Rectal smooth muscle tissue (tissue), 1 donor: Measurements from ENCODE around the gene CLEC3A.
"Not testable (repeated sequence)": the region's sequence is repeated elsewhere in the genome, so short reads cannot be mapped to it uniquely, and the experiment has no call there.

Experiments
- H3K27ac ChIP-seq: one replicate; pipeline ENCODE4 v1.7.0; 2013; ENCODE audit warnings: low read depth, low read length, inconsistent platforms
- H3K27me3 ChIP-seq: one replicate; pipeline ENCODE4 v1.7.0; 2013; ENCODE audit warnings: low read length; ENCODE audit not compliant: control insufficient read depth, insufficient read depth
- H3K36me3 ChIP-seq: one replicate; pipeline ENCODE4 v1.7.0; 2013; ENCODE audit warnings: low read length; ENCODE audit not compliant: control insufficient read depth, insufficient read depth
- H3K4me1 ChIP-seq: one replicate; pipeline ENCODE4 v1.7.0; 2013; ENCODE audit warnings: low read length; ENCODE audit not compliant: control insufficient read depth, insufficient read depth
- H3K4me3 ChIP-seq: one replicate; pipeline ENCODE4 v1.7.0; 2013; ENCODE audit warnings: low read length
- H3K9ac ChIP-seq: one replicate; pipeline ENCODE4 v1.7.0; 2013; ENCODE audit warnings: low read length

CLEC3A gene

GRCh38 chr16:78045865-78046581 is 23.7 kb downstream of the CLEC3A start:
- no peaks in the 10 kb centered on the region for H3K27me3 ChIP-seq
- no peaks in the 10 kb centered on the region for H3K36me3 ChIP-seq
- H3K4me3 ChIP-seq, result no peak overlapping the region
- H3K4me1 ChIP-seq, result no peaks in the 10 kb centered on the region
- H3K27ac ChIP-seq, result no peak overlapping the region
- no peak overlapping the region for H3K9ac ChIP-seq

GRCh38 chr16:78048319-78048718 is 26.0 kb downstream of the CLEC3A start:
- Histone ChIP-seq H3K36me3 (no peaks in the 10 kb centered on the region), H3K27me3 (no peaks in the 10 kb centered on the region), H3K4me3 (no peak overlapping the region), H3K4me1 (no peaks in the 10 kb centered on the region), H3K27ac (no peak overlapping the region), H3K9ac (no peak overlapping the region)

GRCh38 chr16:78050734-78051400 is 28.5 kb downstream of the CLEC3A start:
- H3K9ac ChIP-seq, result no peak overlapping the region
- H3K4me3 ChIP-seq, result no peak overlapping the region
- no peaks in the 10 kb centered on the region for H3K36me3 ChIP-seq
- H3K4me1 ChIP-seq, result no peaks in the 10 kb centered on the region
- H3K27me3 ChIP-seq, result no peaks in the 10 kb centered on the region
- H3K27ac ChIP-seq, result no peak overlapping the region

DNA sequence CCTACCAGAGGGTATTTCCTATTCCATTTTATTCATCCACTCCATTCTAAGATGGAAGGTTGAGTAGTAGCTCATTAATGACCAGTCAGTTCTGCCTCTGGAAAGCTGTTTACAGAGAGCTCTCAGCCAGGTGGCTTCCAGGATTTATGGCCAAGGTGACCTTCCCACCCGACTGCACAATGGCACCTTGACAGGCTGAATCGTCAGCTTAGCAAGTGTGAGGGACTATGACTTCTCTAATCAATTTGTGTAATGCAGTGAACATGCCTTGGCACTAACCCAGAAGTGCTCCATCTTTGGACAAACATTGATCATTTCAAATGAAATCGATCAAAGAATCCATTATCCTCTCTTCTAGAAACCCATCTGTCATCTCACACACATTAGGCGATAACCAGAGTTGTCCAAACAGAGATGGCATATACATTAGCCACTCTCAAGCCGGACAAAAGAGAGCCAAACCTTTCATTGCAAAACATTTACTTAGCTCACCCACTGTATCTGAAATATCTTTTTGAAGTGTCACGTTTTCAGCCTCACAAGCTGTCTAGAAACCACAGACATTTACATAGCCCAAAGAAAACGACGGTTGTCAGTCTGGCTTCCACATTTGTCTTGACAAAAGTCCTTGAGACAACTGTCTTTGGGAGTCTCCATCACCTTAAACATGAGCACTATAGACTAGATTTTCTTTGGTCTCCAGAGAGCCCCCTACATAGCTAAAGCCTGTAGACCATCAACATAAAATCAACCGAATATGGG is 35.6 kb downstream of the CLEC3A start:
- no peaks in the 10 kb centered on the region for H3K36me3 ChIP-seq
- H3K27ac ChIP-seq, result no peak overlapping the region
- no peak overlapping the region for H3K4me3 ChIP-seq

DNA sequence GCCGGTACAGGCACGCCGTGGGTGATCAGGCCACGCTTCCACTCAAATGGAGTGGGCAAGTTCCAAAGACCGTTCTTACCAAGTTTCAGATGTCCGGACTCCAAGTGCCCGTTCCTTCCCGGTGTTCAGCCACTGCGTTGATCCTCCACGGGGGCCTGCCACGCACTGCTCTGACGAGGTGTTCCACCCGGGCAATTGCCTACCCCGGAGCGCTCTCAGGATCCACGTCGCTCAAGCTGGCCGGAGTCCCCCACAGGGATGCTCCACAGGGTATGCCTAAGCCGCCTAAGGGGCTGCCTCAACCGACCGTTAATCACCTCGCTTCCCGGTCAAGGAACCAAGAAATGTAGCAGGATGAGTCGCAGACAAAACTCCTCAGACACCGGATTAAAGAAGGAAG is 37.5 kb downstream of the CLEC3A start:
- not testable (repeated sequence) for H3K36me3 ChIP-seq, H3K4me3 ChIP-seq, H3K4me1 ChIP-seq, H3K9ac ChIP-seq, H3K27ac ChIP-seq, H3K27me3 ChIP-seq

More for the DNA sequence above, 35.6 kb downstream of the CLEC3A start:
- Histone ChIP-seq H3K9ac (no peak overlapping the region), H3K4me1 (no peaks in the 10 kb centered on the region), H3K27me3 (no peaks in the 10 kb centered on the region)

GRCh38 chr16:78060295-78060694 is 37.9 kb downstream of the CLEC3A start:
- Histone ChIP-seq H3K36me3 (no peaks in the 10 kb centered on the region), H3K9ac (no peak overlapping the region), H3K4me3 (no peak overlapping the region), H3K27me3 (no peaks in the 10 kb centered on the region), H3K27ac (no peak overlapping the region), H3K4me1 (no peaks in the 10 kb centered on the region)

DNA sequence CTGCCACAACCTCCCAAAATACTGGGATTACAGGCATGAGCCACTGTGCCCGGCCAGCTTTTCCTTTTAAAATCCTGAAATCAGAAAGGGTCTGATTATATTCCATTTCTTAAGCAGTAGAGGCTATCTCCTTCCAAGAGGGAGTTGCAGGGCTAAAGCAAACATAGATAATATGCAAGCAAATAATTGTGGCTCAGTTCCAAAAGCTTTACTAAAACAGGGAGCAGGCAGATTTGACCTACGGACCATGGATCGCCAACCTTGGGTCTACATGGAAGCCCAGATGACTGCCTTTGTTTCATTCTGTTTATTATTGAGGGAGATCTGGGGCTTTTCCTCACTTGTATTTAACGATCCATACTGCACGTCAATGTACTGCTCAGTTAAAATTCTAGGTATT is 38.5 kb downstream of the CLEC3A start:
- H3K27ac ChIP-seq, result no peak overlapping the region
- H3K27me3 ChIP-seq, result no peaks in the 10 kb centered on the region
- H3K4me1 ChIP-seq, result no peaks in the 10 kb centered on the region
- H3K4me3 ChIP-seq, result no peak overlapping the region
- no peak overlapping the region for H3K9ac ChIP-seq
- H3K36me3 ChIP-seq, result no peaks in the 10 kb centered on the region

DNA sequence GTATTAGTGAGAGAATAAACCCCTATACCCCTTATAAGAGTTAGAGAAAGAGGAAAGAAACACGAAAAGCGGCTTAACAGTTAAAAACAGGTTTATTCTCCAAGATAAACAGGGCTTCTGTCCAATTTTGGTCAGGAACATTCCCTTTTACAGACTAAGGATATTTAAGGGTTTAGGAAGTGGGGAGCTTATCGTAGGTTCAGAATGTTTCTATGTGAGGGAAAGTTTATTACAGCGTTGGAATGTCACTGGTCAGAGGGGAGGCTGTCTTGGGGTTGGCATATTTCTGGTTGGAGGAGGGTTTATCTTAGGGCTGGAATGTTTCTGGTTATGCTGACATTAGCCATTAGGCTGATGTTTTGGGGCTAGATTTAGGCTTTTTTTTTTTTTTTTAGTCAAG is 43.0 kb downstream of the CLEC3A start:
- Histone ChIP-seq H3K9ac (no peak overlapping the region), H3K27me3 (no peaks in the 10 kb centered on the region), H3K4me3 (no peak overlapping the region), H3K4me1 (no peaks in the 10 kb centered on the region), H3K27ac (no peak overlapping the region), H3K36me3 (no peaks in the 10 kb centered on the region)

GRCh38 chr16:78069913-78070312 is 47.6 kb downstream of the CLEC3A start:
- Histone ChIP-seq H3K4me1 (no peaks in the 10 kb centered on the region), H3K9ac (no peak overlapping the region), H3K36me3 (no peaks in the 10 kb centered on the region), H3K4me3 (no peak overlapping the region), H3K27ac (no peak overlapping the region), H3K27me3 (no peaks in the 10 kb centered on the region)

DNA sequence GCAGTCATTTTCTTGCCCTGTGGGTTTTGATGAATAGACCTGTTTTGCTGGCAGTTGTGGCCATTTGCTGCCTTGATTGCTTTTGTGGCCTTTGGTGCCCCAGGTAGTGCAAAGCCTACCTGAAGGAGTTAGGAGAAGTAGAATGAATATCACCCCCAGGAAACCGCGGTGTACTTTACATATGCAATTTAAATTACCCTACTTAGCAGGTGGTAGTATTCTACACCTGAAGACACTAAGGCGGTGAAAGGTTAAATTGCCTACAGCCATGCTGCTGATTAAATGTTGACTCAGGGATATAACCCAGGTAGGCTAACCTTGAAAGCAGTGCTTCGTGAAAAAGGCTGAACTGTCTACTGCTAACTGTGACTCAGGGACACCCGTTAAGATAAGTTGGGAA is 49.9 kb downstream of the CLEC3A start:
- no peaks in the 10 kb centered on the region for H3K36me3 ChIP-seq
- no peak overlapping the region for H3K27ac ChIP-seq
- H3K4me1 ChIP-seq, result no peaks in the 10 kb centered on the region
- no peak overlapping the region for H3K9ac ChIP-seq
- no peak overlapping the region for H3K4me3 ChIP-seq
- H3K27me3 ChIP-seq, result no peaks in the 10 kb centered on the region

- H3K27ac ChIP-seq, result no peak overlapping the region
- H3K36me3 ChIP-seq, result no peaks in the 10 kb centered on the region
- no peak overlapping the region for H3K4me3 ChIP-seq
- no peaks in the 10 kb centered on the region for H3K4me1 ChIP-seq
- H3K27me3 ChIP-seq, result no peaks in the 10 kb centered on the region
- H3K9ac ChIP-seq, result no peak overlapping the region
These were observed 53.5 kb downstream of the CLEC3A start for GRCh38 chr16:78075800-78076199.

DNA sequence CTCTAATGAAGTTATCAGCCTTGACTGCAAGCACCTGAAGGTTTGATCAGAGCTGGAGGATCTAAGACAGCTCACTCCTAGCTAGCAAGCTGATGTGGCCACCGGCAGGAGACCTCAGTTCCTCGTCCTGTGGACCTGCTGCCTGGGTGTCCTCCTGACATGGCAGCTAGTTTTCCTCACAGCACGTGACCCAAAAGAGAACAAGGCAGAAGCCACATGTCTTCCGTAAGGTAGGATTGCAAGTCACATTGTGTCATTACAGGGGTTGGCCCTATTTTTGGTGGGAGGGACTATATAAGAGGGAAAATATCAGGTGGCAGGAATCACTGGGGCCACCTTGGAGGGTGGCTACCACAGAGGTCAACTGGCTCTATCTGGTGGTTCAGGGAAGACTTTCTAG is 59.0 kb downstream of the CLEC3A start:
- no peaks in the 10 kb centered on the region for H3K4me1 ChIP-seq
- H3K27ac ChIP-seq, result no peak overlapping the region
- H3K27me3 ChIP-seq, result no peaks in the 10 kb centered on the region
- H3K4me3 ChIP-seq, result no peak overlapping the region
- no peak overlapping the region for H3K9ac ChIP-seq
- H3K36me3 ChIP-seq, result no peaks in the 10 kb centered on the region
